WTC11 (cell line): ENCODE measurements around the gene CCDC9.

Source experiments
- ATF6 ChIP-seq: sonication (generic); formaldehyde crosslinking; IDR thresholded peaks from 2 replicates; pipeline ENCODE4 v1.8.1; 2023; ENCODE audit warnings: mild to moderate bottlenecking, missing genetic modification reagents
- CDX4 ChIP-seq: fragments of 250-450 bp; sonication (Bioruptor Pico); IDR thresholded peaks from 2 replicates; pipeline ENCODE4 v1.9.0; 2021; ENCODE audit warnings: moderate library complexity, mild to moderate bottlenecking, inconsistent platforms, borderline replicate concordance
- CREB1 ChIP-seq: sonication (generic); formaldehyde crosslinking; IDR thresholded peaks from 2 replicates; pipeline ENCODE4 v1.8.0; 2023; ENCODE audit warnings: mild to moderate bottlenecking, missing genetic modification reagents
- CTCF ChIP-seq: fragments of 200-600 bp; IDR thresholded peaks from 2 replicates; pipeline ENCODE4 v1.8.0; 2022; ENCODE audit warnings: antibody characterized with exemption
- E2F4 ChIP-seq: sonication (generic); formaldehyde crosslinking; IDR thresholded peaks from 2 replicates; pipeline ENCODE4 v1.8.1; 2022; ENCODE audit warnings: low read depth, mild to moderate bottlenecking, moderate library complexity, missing genetic modification reagents, borderline replicate concordance
- FOXJ3 ChIP-seq: sonication (generic); formaldehyde crosslinking; IDR thresholded peaks from 2 replicates; pipeline ENCODE4 v1.9.0; 2021; ENCODE audit warnings: missing genetic modification reagents, mild to moderate bottlenecking, borderline replicate concordance
- JUN ChIP-seq: sonication (generic); formaldehyde crosslinking; IDR thresholded peaks from 2 replicates; pipeline ENCODE4 v1.8.0; 2023; ENCODE audit warnings: mild to moderate bottlenecking, missing genetic modification reagents
- NR2C2 ChIP-seq: sonication (generic); formaldehyde crosslinking; IDR thresholded peaks from 2 replicates; pipeline ENCODE4 v1.8.0; 2022; ENCODE audit warnings: mild to moderate bottlenecking, missing genetic modification reagents
- USF1 ChIP-seq: sonication (generic); formaldehyde crosslinking; IDR thresholded peaks from 2 replicates; pipeline ENCODE4 v1.8.0; 2022; ENCODE audit warnings: mild to moderate bottlenecking, missing genetic modification reagents
- ZNF416 ChIP-seq: fragments of 250-450 bp; sonication (Bioruptor Pico); IDR thresholded peaks from 2 replicates; pipeline ENCODE4 v1.9.0; 2021; ENCODE audit warnings: mild to moderate bottlenecking, inconsistent platforms
- ZSCAN18 ChIP-seq: fragments of 250-450 bp; sonication (Bioruptor Pico); IDR thresholded peaks from 2 replicates; pipeline ENCODE4 v2.1.2; 2022; ENCODE audit warnings: mild to moderate bottlenecking, moderate library complexity

- TF ChIP-seq NR2C2 (CRISPR knock-in tag) (no peak), ATF6 (no peak), CDX4 (CRISPR knock-in tag) (no peak), ZNF416 (CRISPR knock-in tag) (no peak), CREB1 (CRISPR knock-in tag) (no peak), ZSCAN18 (CRISPR knock-in tag) (no peak), FOXJ3 (CRISPR knock-in tag) (no peak), USF1 (peak; percentile 98), CTCF (no peak), JUN (CRISPR knock-in tag) (no peak), E2F4 (CRISPR knock-in tag) (no peak)
Measured at GRCh38 chr19:47255879-47256692, at the start of gene CCDC9.
